GM18505 (cell line): Measurements from ENCODE around the gene CPPED1.
A peak's percentile ranks its signal among the peaks of the same experiment; 100 is the strongest.
"Not testable (repeated sequence)": the region's sequence is repeated elsewhere in the genome, so short reads cannot be mapped to it uniquely, and the experiment has no call there.

ENCODE experiments used
- ATAC-seq: cut with Tn5 transposase; IDR thresholded peaks from one replicate; pipeline ENCODE4 v1.9.1; 2021; ENCODE audit not compliant: unreplicated experiment
- POLR2A ChIP-seq: IDR thresholded peaks from 4 replicates; pipeline ENCODE4 v1.6.1; 2011; ENCODE audit warnings: borderline replicate concordance; ENCODE audit not compliant: insufficient read depth, insufficient read length; ENCODE audit errors: extremely low read depth

CPPED1 gene

DNA sequence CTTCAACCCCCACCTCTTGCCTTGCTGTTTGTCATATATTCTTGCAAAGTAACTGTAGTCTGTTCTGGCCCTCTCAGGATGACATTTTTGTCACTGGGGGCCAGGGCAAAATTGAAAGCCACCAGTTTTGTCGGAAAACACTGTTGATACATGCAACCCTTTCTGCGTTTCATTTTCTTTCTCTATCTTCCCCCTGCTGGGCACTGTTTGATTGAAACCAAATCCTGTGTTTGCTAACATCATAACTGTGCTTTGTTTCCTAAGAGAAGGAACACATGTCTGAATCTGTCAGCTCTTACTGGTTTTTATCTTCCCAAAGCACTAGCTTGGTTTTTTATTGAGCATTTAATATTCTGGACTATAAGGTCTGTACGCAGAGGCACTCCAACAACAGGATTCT, 11.7 kb upstream of the CPPED1 start:
- no peak for TF ChIP-seq POLR2A
- ATAC-seq, result no peak

DNA sequence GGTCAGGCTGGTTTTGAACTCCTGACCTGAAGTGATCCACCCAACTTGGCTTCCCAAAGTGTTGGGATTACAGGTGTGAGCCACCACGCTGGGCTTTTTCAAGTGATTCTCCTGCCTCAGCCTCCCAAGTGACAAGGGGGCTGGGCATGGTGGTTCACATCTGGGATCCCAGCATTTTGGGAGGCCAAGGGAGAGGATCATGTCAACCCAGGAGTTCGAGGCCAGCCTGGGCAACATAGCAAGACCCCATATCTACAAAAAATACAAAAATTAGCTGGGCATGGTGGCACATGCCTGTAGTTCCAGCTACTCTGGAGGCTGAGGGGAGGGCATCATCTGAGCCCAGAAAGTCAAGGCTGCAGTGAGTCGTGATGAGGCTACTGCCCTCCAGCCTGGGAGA, 10.0 kb upstream of the CPPED1 start:
- not testable (repeated sequence) for ATAC-seq

DNA sequence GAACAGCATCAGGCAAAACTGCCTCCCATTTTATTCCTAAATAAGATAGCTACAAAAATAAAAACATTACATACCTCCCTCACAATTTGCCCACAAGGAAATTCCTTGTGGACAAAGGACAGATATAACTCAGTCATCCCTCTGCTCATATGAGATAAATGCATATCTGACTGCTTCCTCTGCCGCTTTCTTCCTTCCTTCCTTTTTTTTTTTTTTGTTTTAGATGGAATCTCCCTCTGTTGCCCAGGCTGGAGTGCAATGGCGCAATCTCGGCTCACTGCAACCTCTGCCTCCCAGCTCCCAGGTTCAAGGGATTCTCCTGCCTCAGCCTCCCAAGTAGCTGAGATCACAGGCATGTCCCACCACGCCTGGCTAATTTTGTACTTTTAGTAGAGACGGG, 9.6 kb upstream of the CPPED1 start:
- not testable (repeated sequence) for ATAC-seq

DNA sequence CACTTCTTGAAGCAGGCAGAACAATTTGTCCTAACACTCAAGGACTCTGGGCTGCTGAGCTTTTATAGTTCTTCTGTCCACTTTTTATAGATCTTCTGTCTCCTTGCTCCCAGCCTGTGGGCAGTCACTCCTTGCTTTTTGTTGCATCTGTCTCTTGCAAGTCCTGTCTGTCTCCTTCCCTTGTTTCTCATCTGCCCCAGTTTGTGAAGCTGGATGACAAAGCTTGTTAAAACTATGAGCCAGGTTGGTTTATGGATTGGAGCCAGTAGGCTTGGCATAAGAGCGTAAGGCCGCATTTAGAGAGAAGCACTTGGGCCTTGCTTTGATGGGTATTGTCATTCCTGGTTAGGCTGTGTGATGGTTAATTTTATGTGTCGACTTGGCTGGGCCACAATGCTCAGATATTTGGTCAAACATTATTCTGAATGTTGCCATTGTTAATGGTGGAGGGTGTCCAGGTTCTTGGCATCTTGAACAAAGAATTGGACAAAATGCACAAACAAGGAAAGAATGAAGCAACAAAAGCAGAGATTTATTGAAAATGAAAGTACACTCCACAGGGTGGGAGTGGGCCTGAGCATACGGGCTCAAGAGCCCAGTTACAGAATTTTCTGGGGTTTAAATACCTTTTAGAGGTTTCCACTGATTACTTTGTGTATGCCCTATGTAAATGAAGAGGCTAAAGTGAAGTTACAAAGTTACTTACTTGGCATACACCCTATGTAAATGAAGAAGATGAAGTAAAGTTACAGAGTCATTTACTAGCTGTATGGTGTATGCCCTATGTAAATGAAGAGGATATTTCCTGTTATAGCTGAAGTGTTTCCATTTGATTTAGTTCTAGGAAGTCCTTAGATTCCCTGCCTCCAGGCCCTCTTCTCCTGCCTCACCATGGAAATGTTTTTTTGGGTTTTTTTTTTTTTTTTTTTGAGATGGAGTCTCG, 8.0 kb upstream of the CPPED1 start:
- no peak for TF ChIP-seq POLR2A
- no peak for ATAC-seq

DNA sequence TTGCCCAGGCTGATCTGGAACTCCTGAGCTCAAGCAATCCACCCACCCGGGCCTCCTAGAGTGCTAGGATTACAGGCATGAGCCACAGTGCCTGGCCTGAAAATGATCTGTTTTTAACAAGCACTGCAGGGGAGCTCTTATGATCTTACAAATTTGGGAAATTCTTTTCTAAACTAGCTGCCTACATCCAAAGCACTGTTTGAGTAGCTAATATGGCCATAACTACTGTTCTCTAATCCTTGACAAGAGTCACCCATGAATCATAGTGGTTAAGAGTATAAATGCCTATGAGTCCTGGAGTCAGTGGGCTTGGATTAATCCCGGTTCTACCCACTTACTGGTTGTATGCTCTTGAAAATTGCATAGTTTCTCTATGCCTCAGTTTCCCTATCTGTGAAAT, 1.4 kb upstream of the CPPED1 start:
- TF ChIP-seq POLR2A, result no peak
- ATAC-seq, result no peak

DNA sequence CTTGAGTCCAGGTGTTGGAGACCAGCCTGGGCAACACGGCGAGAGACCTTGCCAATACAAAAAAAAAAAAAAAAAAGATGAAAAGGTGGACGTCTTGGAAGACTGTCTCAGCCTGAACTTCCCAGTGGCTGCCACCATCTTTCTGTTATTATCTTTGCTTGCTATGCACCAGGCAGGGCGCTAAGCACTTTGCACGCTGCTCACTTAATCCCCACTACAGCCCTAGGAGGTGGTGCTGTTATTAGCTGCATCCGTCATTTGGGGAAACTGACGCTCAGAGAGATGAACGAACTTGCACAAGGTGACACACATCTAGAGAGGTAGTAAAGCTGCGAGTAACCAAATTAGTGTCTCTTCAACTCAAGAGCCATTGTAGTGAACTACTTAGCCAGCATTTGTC, 708 bp upstream of the CPPED1 start:
- no peak for ATAC-seq
- TF ChIP-seq POLR2A, result no peak

DNA sequence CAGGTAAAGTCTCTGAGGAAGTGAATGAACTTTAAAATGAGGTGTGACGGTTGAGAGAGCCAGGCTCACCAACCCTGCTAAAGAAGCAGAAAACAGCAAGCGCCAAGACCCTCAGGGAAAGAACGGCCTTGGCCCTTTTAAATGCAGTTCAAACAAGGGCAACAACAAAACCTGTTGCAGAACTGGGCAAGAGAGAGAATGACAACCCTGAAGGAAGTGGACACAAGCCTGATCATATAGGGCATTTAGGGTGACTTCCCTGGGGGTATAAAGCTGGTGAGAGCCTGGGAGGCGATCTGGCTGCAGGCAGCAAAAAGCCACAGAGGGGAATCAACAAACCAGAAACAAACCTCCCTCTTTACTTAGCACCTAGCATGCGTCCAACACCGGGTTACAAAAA, 1.0 kb downstream of the CPPED1 start:
- TF ChIP-seq POLR2A, result no peak
- ATAC-seq, result no peak

DNA sequence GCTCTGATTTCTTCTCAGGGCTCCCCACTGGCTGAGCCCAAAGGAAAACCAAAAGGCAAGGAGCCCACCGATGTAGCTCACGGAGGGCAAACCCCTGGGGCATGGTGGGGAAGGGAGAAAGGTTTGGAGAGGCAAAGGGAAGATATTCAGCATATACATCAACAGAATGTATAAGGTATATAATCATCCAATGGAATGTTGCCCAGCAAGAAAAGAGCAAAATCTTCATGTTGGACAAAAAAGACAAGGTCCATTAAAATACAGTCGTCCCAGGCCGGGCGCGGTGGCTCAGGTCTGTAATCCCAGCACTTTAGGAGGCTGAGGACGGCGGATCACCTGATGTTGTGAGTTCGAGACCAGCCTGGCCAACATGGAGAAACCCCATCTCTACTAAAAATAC, 1.6 kb downstream of the CPPED1 start:
- no peak for TF ChIP-seq POLR2A
- no peak for ATAC-seq

DNA sequence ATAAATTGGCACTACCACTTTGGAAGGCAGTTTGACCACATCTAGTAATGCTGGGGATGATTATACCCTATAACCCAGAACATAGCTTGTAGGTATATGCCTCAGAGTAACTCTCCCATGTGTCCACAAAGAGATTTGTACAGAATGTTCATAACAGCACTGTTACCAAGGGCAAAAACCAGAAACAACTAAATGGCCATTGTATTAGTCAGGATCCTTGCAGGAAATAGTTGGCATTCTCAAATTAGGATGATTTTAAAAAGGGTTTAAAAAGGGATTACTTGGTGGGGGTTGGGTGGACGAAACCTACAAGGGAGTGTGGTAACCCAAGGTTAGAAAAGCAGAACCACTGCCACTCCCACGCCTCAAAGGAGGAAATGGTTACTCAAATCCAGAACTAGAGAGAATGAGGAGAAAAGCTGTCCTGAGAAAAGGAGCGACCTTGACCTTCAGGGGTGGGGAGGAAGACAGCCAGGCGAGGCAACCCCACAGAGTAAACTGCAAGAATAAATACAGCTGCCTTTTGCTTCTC, 2.1 kb downstream of the CPPED1 start:
- TF ChIP-seq POLR2A, result no peak
- ATAC-seq, result peak; percentile 38

DNA sequence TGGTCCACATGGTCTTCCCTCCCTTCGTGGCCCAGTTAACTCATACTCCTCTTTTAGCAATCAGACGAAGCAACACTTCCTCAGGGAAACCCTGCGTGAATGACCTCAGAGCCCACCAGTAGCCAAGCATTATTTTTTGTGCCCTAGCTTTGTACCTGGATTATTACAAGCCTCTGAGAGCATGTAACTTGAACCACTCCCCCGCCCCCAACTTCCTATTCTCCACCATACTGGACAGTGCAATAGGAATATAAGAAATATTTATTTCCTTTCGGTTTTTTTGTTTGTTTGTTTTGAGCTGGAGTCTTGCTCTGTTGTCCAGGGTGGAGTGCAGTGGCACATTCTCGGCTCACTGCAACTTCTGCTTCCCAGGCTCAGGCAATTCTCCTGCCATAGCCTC, 2.9 kb downstream of the CPPED1 start:
- ATAC-seq, result no peak
- no peak for TF ChIP-seq POLR2A

DNA sequence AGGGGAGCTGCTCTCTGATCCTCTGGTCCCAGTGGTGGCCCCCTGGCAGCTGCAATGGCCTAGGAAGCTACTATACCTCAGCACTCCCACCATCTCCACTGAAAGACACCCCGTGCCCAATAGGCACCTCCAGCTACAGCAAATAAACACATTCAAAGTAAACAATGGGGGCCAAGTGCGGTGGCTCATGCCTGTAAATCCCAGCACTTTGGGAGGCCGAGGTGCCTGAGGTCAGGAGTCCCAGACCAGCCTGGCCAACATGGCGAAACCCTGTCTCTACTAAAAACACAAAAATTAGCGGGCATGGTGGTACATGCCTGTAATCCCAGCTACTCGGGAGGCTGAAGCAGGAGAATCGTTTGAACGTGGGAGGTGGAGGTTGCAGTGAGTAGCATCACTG, 3.7 kb downstream of the CPPED1 start:
- not testable (repeated sequence) for ATAC-seq

DNA sequence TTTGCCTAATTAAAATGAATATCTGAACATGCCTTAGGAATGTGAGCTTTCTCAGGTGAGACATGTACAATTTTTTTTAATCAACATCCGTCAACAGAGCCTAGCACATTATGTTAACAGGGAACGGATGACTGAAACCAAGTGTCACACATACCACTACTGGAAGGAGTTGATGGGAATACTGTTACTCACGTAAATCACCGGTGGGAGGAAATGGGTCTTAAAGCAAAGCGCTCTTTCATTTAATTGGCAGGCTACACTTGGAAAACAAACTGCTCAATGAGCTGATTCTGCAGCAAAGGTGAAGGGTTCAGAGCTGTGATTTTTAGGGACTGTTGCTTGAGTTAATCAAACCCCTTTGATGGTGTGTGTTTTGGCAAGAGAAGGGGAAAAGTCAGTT, 4.8 kb downstream of the CPPED1 start:
- no peak for TF ChIP-seq POLR2A
- ATAC-seq, result no peak

DNA sequence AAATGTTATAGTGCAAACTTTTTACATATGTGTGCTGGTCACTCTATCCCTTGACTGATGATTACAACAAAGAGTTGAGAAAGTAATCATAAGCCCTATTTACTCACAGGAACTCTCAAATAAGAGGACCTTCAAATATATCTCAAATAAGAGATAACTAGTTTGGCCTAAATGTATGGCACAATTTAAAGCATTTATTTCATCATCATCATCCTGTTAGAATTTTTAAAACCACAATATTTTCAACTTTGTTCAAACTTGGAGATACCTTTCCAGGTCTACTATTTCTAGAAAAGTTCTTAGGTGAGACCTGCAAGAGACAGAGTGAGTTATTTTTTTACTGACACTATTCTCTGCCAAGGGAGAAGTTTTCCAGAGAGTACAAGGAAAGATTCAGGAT, 5.5 kb downstream of the CPPED1 start:
- TF ChIP-seq POLR2A, result no peak
- ATAC-seq, result no peak

DNA sequence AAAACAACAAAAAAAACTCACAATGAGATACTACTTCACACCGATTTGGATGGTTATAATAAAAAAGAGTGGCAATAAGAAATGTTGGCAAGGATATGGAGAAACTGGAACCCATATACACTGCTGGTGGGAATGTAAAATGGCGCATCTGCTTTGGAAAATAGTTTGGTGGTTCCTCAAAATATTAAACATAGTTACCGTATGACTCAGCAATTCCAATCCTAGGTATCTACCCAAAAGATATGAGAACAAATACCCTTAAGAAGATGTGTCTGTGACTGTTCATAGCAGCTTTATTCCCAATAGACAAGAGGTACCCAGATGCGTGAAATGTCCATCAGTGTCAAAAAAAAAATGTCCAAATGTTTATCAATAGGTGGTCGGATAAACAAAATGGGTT, 7.2 kb downstream of the CPPED1 start:
- TF ChIP-seq POLR2A, result no peak
- ATAC-seq, result no peak

DNA sequence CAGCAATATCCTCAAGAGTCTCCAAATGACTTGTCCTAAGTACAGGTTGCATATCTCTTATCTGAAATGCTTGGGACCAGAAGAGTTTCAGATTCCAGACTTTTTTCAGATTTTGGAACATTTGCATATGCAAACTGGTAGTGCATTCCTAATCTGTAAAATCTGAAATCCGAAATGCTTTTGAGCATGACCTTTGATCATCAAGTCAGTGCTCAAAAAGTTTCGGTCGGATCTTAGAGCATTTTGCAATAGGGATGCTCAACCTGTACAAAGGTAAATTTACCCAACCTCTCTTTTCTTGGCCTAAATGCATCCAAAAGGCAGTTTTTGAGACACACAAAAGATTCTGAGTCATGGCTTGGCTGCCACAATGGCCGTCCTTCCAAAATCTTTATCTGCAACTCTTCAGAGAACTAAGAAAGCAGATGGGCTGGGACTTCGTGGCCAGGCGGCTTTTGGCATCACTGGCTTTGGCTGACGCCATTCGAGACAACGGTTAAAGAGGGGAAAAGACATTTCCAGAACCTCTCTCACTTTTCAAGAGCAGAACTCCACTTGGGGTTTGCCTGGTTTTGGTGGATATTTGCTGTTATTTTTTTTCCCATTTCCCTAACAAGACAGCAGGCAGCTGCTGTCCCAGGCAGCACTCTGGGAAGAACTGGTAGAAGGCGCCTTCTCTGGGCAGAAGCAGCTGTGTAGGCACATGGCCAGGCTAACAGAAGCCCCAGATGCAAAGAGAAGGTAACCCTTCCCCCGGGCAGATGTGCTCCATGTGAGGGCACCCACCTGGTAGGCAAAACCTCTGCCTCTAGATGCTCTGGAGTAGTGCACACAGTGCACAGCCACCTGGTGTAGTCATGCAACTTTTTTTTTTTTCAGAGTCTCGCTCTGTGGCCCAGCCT, 8.9 kb downstream of the CPPED1 start:
- TF ChIP-seq POLR2A, result no peak
- no peak for ATAC-seq

DNA sequence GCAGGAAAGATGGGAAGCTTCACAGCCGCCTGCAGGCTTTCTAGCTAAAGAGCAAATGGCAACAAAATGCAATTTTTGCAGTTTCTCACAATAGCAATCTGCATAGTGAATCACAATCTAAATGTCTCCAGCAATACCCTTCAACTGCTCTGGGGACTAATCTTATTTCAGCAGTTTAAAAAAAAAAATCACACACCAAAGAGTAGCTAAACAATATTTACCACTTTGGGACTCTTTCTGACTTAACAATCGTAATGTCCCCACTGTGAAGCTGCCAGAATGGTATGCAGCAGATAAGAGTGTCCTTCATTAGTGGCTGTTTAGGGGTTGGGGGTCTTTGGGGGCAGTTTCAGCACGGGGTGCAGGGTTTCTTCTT, 9.8 kb downstream of the CPPED1 start:
- ATAC-seq, result no peak
- TF ChIP-seq POLR2A, result no peak
